Measurements from ENCODE around the gene PRMT7. TPM values are rescaled to one million over a fixed set of nuclear protein-coding genes. Genes with fewer than 3 reads are reported as not detected.

The PRMT7 gene
- total RNA-seq, 1 donor from 2014 or later: 36.7 TPM

- H3K36me3 Mint-ChIP-seq (ENCODE audit: low read depth, unreplicated experiment): peaks cover 21% of the 10 kb centered on the region
- no peaks in the 10 kb centered on the region for H3K27me3 Mint-ChIP-seq (ENCODE audit: low read depth, unreplicated experiment)
- H3K4me2 ChIP-seq (ENCODE audit: low read length): no peak overlapping the region
- no peak overlapping the region for H3K9ac ChIP-seq (ENCODE audit: low read length)
- TF ChIP-seq EZH2 (IDR thresholded peaks at IDR 0.05; ENCODE audit: insufficient read depth, low read length): no peak
- TF ChIP-seq, protein P1, sequence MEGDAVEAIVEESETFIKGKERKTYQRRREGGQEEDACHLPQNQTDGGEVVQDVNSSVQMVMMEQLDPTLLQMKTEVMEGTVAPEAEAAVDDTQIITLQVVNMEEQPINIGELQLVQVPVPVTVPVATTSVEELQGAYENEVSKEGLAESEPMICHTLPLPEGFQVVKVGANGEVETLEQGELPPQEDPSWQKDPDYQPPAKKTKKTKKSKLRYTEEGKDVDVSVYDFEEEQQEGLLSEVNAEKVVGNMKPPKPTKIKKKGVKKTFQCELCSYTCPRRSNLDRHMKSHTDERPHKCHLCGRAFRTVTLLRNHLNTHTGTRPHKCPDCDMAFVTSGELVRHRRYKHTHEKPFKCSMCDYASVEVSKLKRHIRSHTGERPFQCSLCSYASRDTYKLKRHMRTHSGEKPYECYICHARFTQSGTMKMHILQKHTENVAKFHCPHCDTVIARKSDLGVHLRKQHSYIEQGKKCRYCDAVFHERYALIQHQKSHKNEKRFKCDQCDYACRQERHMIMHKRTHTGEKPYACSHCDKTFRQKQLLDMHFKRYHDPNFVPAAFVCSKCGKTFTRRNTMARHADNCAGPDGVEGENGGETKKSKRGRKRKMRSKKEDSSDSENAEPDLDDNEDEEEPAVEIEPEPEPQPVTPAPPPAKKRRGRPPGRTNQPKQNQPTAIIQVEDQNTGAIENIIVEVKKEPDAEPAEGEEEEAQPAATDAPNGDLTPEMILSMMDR (IDR thresholded peaks at IDR 0.05; ENCODE audit: insufficient read depth, low read depth, low read length): no peak
- DNase-seq (ENCODE audit: low read depth) (no peak), FAIRE-seq (no peak)
- H4K20me1 ChIP-seq (ENCODE audit: insufficient read depth, low read length): peaks cover 64% of the 10 kb centered on the region
- no peaks in the 10 kb centered on the region for H3K27me3 ChIP-seq (ENCODE audit: insufficient read depth, low read length)
- no peaks in the 10 kb centered on the region for H3K9me3 ChIP-seq (ENCODE audit: insufficient read depth, low read depth, low read length)
- no peak overlapping the region for H2AFZ ChIP-seq (ENCODE audit: low read depth, low read length)
- H3K4me1 Mint-ChIP-seq (ENCODE audit: low read depth, unreplicated experiment): peaks cover 2% of the 10 kb centered on the region
- no peak overlapping the region for H3K27ac ChIP-seq (ENCODE audit: low read depth, low read length)
- H3K27ac Mint-ChIP-seq (ENCODE audit: unreplicated experiment): no peak overlapping the region
- no peak overlapping the region for H3K4me3 Mint-ChIP-seq (ENCODE audit: unreplicated experiment)
- no peaks in the 10 kb centered on the region for H3K4me1 ChIP-seq (ENCODE audit: insufficient read depth, low read length)
- H3K79me2 ChIP-seq (ENCODE audit: insufficient read depth, low read length): peaks cover 66% of the 10 kb centered on the region
- peaks cover 16% of the 10 kb centered on the region for H3K36me3 ChIP-seq (ENCODE audit: insufficient read depth, low read length)
- no peak overlapping the region for H3K4me3 ChIP-seq (ENCODE audit: insufficient read depth, low read depth, low read length)
- no peaks in the 10 kb centered on the region for H3K9me3 Mint-ChIP-seq (ENCODE audit: unreplicated experiment)
These were observed 28.8 kb upstream of the PRMT7 start for GRCh38 chr16:68282064-68282452.

DNA sequence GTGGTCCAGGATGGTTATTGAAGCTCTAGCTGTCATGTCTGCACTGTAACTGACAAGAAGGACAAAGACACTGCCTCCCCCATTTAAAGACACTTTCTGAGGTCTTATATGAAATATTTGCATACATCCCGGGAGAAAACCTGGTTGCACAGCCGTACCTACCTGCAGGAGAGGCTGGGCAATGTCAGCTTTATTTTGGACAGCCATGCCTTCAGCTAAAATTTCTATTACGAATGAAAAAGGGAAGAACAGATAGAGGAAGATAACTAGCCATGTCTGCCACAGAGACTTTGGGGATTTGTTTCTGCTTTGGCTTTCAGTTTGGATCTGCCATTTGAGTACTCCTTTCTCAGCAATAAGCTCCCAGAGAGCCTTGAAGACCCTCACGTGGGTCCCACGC, 27.5 kb upstream of the PRMT7 start:
- Mint-ChIP-seq H3K27ac (ENCODE audit: unreplicated experiment) (no peak overlapping the region), H3K9me3 (ENCODE audit: unreplicated experiment) (no peaks in the 10 kb centered on the region), H3K36me3 (ENCODE audit: low read depth, unreplicated experiment) (peaks cover 29% of the 10 kb centered on the region), H3K4me3 (ENCODE audit: unreplicated experiment) (no peak overlapping the region), H3K27me3 (ENCODE audit: low read depth, unreplicated experiment) (no peaks in the 10 kb centered on the region), H3K4me1 (ENCODE audit: low read depth, unreplicated experiment) (peaks cover 11% of the 10 kb centered on the region)
- no peak overlapping the region for H3K4me2 ChIP-seq (ENCODE audit: low read length)
- no peak overlapping the region for H3K4me3 ChIP-seq (ENCODE audit: insufficient read depth, low read depth, low read length)
- TF ChIP-seq, protein P1 (IDR thresholded peaks at IDR 0.05; ENCODE audit: insufficient read depth, low read depth, low read length): no peak
- no peak for TF ChIP-seq EZH2 (IDR thresholded peaks at IDR 0.05; ENCODE audit: insufficient read depth, low read length)
- H4K20me1 ChIP-seq (ENCODE audit: insufficient read depth, low read length): peaks cover 77% of the 10 kb centered on the region
- no peaks in the 10 kb centered on the region for H3K9me3 ChIP-seq (ENCODE audit: insufficient read depth, low read depth, low read length)
- peaks cover 9% of the 10 kb centered on the region for H3K4me1 ChIP-seq (ENCODE audit: insufficient read depth, low read length)
- no peak overlapping the region for H3K27ac ChIP-seq (ENCODE audit: low read depth, low read length)
- DNase-seq (ENCODE audit: low read depth): no peak
- no peak overlapping the region for H3K9ac ChIP-seq (ENCODE audit: low read length)
- H2AFZ ChIP-seq (ENCODE audit: low read depth, low read length): no peak overlapping the region
- H3K79me2 ChIP-seq (ENCODE audit: insufficient read depth, low read length): peaks cover 74% of the 10 kb centered on the region
- no peak for FAIRE-seq
- H3K36me3 ChIP-seq (ENCODE audit: insufficient read depth, low read length): peaks cover 24% of the 10 kb centered on the region
- H3K27me3 ChIP-seq (ENCODE audit: insufficient read depth, low read length): no peaks in the 10 kb centered on the region

DNA sequence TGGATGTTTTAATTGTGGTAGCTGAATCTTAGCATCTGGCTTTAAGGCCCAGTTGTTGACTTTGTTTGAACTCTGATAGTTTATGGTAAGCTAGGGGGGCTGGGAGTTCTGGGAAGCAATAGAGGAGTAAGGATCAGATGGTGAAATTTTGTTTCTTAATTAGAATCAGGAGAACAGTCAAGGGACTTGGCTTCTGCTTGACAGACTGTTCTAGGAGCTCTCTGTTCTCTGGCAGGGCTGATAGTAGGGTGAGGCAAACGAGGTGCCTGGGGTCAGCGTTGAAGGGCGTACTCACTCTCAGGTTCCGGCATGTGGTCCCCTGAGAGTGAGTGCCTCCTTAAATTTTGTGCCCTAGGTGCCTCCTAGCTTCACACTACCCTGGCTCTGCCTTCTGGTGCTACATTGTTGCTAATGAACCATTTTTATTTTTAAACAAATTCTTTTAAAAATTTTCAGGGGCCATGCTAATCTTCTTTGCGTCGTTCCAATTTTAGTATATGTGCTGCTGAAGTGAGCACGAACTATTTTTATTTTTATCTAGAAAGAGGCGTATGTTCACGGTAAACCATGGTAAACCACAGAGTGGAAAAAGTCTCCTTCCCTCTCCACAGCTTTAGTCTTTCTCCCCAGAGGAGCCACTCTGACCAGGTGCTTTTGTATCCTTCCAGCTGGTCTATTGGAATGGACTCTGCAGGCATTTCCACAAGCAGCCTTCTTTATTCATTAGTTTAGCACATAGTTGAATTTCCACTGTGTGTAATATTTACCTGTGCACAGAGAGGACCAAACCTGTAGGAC, 26.8 kb upstream of the PRMT7 start:
- Histone ChIP-seq H3K36me3 (ENCODE audit: insufficient read depth, low read length) (peaks cover 24% of the 10 kb centered on the region), H3K9ac (ENCODE audit: low read length) (no peak overlapping the region), H2AFZ (ENCODE audit: low read depth, low read length) (no peak overlapping the region), H3K4me2 (ENCODE audit: low read length) (no peak overlapping the region), H3K4me3 (ENCODE audit: insufficient read depth, low read depth, low read length) (no peak overlapping the region), H4K20me1 (ENCODE audit: insufficient read depth, low read length) (peaks cover 78% of the 10 kb centered on the region), H3K9me3 (ENCODE audit: insufficient read depth, low read depth, low read length) (no peaks in the 10 kb centered on the region), H3K79me2 (ENCODE audit: insufficient read depth, low read length) (peaks cover 76% of the 10 kb centered on the region), H3K4me1 (ENCODE audit: insufficient read depth, low read length) (peaks cover 9% of the 10 kb centered on the region), H3K27ac (ENCODE audit: low read depth, low read length) (no peak overlapping the region), H3K27me3 (ENCODE audit: insufficient read depth, low read length) (no peaks in the 10 kb centered on the region)
- no peak overlapping the region for H3K27ac Mint-ChIP-seq (ENCODE audit: unreplicated experiment)
- no peak for TF ChIP-seq EZH2 (IDR thresholded peaks at IDR 0.05; ENCODE audit: insufficient read depth, low read length)
- TF ChIP-seq, protein P1 (IDR thresholded peaks at IDR 0.05; ENCODE audit: insufficient read depth, low read depth, low read length): no peak
- no peak for FAIRE-seq
- H3K4me3 Mint-ChIP-seq (ENCODE audit: unreplicated experiment): no peak overlapping the region
- peaks cover 11% of the 10 kb centered on the region for H3K4me1 Mint-ChIP-seq (ENCODE audit: low read depth, unreplicated experiment)
- no peak for DNase-seq (ENCODE audit: low read depth)
- H3K9me3 Mint-ChIP-seq (ENCODE audit: unreplicated experiment): no peaks in the 10 kb centered on the region
- no peaks in the 10 kb centered on the region for H3K27me3 Mint-ChIP-seq (ENCODE audit: low read depth, unreplicated experiment)
- peaks cover 29% of the 10 kb centered on the region for H3K36me3 Mint-ChIP-seq (ENCODE audit: low read depth, unreplicated experiment)

Data from astrocyte (in vitro differentiated cells and primary cell).